Loucy (cell line): ENCODE measurements around the gene CPZ.

Experiments
- H2AFZ ChIP-seq: fragments of 200-600 bp; sonication (generic); 2 replicates; pipeline ENCODE4 v1.6.0; 2016; ENCODE audit warnings: antibody characterized with exemption, mild to moderate bottlenecking, low read length, moderate library complexity
- H3F3A ChIP-seq: fragments of 200-600 bp; 2 replicates; pipeline ENCODE4 v1.6.0; 2016; ENCODE audit warnings: antibody characterized with exemption, low read depth, mild to moderate bottlenecking
- H3K27me3 ChIP-seq: fragments of 200-600 bp; sonication (generic); 2 replicates; pipeline ENCODE4 v1.6.1; 2014; ENCODE audit warnings: low read length, mild to moderate bottlenecking; ENCODE audit not compliant: insufficient read depth, poor library complexity, severe bottlenecking
- H3K36me3 ChIP-seq: fragments of 200-600 bp; sonication (generic); 2 replicates; pipeline ENCODE4 v1.6.1; 2016; ENCODE audit warnings: low read length; ENCODE audit not compliant: insufficient read depth
- H3K4me1 ChIP-seq: fragments of 200-600 bp; sonication (generic); 2 replicates; pipeline ENCODE4 v1.5.1; 2014; ENCODE audit warnings: low read length, mild to moderate bottlenecking; ENCODE audit not compliant: insufficient read depth, poor library complexity, severe bottlenecking
- H3K4me2 ChIP-seq: fragments of 200-600 bp; sonication (generic); 2 replicates; pipeline ENCODE4 v1.6.0; 2014; ENCODE audit warnings: antibody characterized with exemption, low read length, low read depth, mild to moderate bottlenecking; ENCODE audit not compliant: poor library complexity, severe bottlenecking
- H3K4me3 ChIP-seq: fragments of 200-600 bp; sonication (generic); 2 replicates; pipeline ENCODE4 v1.5.1; 2014; ENCODE audit warnings: low read length, mild to moderate bottlenecking, mixed read lengths; ENCODE audit not compliant: poor library complexity, severe bottlenecking
- H3K79me2 ChIP-seq: fragments of 200-600 bp; sonication (generic); 2 replicates; pipeline ENCODE4 v1.6.1; 2014; ENCODE audit warnings: low read length; ENCODE audit not compliant: insufficient read depth
- H3K9ac ChIP-seq: fragments of 200-600 bp; sonication (generic); 2 replicates; pipeline ENCODE4 v1.6.0; 2014; ENCODE audit warnings: mild to moderate bottlenecking, low read depth, low read length, moderate library complexity; ENCODE audit not compliant: poor library complexity, severe bottlenecking
- H3K9me2 ChIP-seq: fragments of 200-600 bp; sonication (generic); replicated peaks from 2 replicates; pipeline ENCODE4 v1.6.1; 2016; ENCODE audit warnings: low read depth, low read length, mixed read lengths
- H3K9me3 ChIP-seq: fragments of 200-600 bp; sonication (generic); 2 replicates; pipeline ENCODE4 v1.6.1; 2014; ENCODE audit warnings: mild to moderate bottlenecking, antibody characterized with exemption, low read length, low read depth; ENCODE audit not compliant: insufficient read depth
- H4K20me1 ChIP-seq: fragments of 200-600 bp; sonication (generic); 2 replicates; pipeline ENCODE4 v1.6.0; 2014; ENCODE audit warnings: antibody characterized with exemption, low read length, mild to moderate bottlenecking; ENCODE audit not compliant: insufficient read depth, poor library complexity, severe bottlenecking
- CTCF ChIP-seq: fragments of 200-600 bp; sonication (generic); conservative IDR thresholded peaks from 2 replicates; pipeline ENCODE4 v1.5.1; 2014; ENCODE audit warnings: mild to moderate bottlenecking, antibody characterized with exemption, low read length
- EZH2phosphoT487 ChIP-seq: fragments of 200-600 bp; IDR thresholded peaks from 2 replicates; pipeline ENCODE4 v1.6.1; 2018; ENCODE audit warnings: antibody characterized with exemption, mild to moderate bottlenecking, moderate library complexity, borderline replicate concordance

Gene CPZ

GRCh38 chr4:8643441-8643840 is 50.9 kb downstream of the CPZ start:
- Histone ChIP-seq H3K4me1 (no peaks in the 10 kb centered on the region), H4K20me1 (no peaks in the 10 kb centered on the region), H3K36me3 (no peaks in the 10 kb centered on the region), H3F3A (no peaks in the 10 kb centered on the region), H3K79me2 (no peaks in the 10 kb centered on the region), H3K27me3 (no peaks in the 10 kb centered on the region), H2AFZ (no peak overlapping the region), H3K9me3 (peaks cover 12% of the 10 kb centered on the region; the same call in 1 of the 2 replicates), H3K4me2 (no peak overlapping the region), H3K9ac (no peak overlapping the region), H3K4me3 (no peak overlapping the region), H3K9me2 (no peaks in the 10 kb centered on the region)
- TF ChIP-seq CTCF = no peak
- TF ChIP-seq EZH2phosphoT487 = no peak

- no peaks in the 10 kb centered on the region for H3K79me2 ChIP-seq
Measured at GRCh38 chr4:8643986-8644385, 51.4 kb downstream of the CPZ start.

GRCh38 chr4:8644461-8644891 is 51.9 kb downstream of the CPZ start:
- H3F3A ChIP-seq = no peaks in the 10 kb centered on the region
- H3K4me3 ChIP-seq = no peak overlapping the region
- H3K9me2 ChIP-seq = no peaks in the 10 kb centered on the region
- H4K20me1 ChIP-seq = no peaks in the 10 kb centered on the region
- H3K9me3 ChIP-seq = peaks cover 12% of the 10 kb centered on the region; the same call in 1 of the 2 replicates
- H3K9ac ChIP-seq = no peak overlapping the region
- no peaks in the 10 kb centered on the region for H3K4me1 ChIP-seq
- no peak overlapping the region for H3K4me2 ChIP-seq
- no peak for TF ChIP-seq CTCF
- TF ChIP-seq EZH2phosphoT487 = no peak
- H3K27me3 ChIP-seq = no peaks in the 10 kb centered on the region
- no peaks in the 10 kb centered on the region for H3K79me2 ChIP-seq
- H3K36me3 ChIP-seq = no peaks in the 10 kb centered on the region
- H2AFZ ChIP-seq = no peak overlapping the region

More at GRCh38 chr4:8643986-8644385, 51.4 kb downstream of the CPZ start:
- no peaks in the 10 kb centered on the region for H3K36me3 ChIP-seq
- TF ChIP-seq CTCF (no peak), EZH2phosphoT487 (no peak)
- H4K20me1 ChIP-seq = no peaks in the 10 kb centered on the region
- no peaks in the 10 kb centered on the region for H3K4me1 ChIP-seq
- H3K4me2 ChIP-seq = no peak overlapping the region
- H3F3A ChIP-seq = no peaks in the 10 kb centered on the region
- no peak overlapping the region for H3K9ac ChIP-seq
- peaks cover 12% of the 10 kb centered on the region; the same call in 1 of the 2 replicates for H3K9me3 ChIP-seq
- H3K4me3 ChIP-seq = no peak overlapping the region
- H3K27me3 ChIP-seq = no peaks in the 10 kb centered on the region
- H2AFZ ChIP-seq = no peak overlapping the region
- no peaks in the 10 kb centered on the region for H3K9me2 ChIP-seq
